ENCODE data around the gene CANT1.

The CANT1 gene

GRCh38 chr17:79003661-79004411, 5.7 kb downstream of the CANT1 start:
- Mint-ChIP-seq H3K27me3 (ENCODE audit: low read depth, poor library complexity) (no peaks in the 10 kb centered on the region), H3K27ac (no peak overlapping the region), H3K4me3 (no peak overlapping the region), H3K4me1 (peaks cover 47% of the 10 kb centered on the region), H3K36me3 (ENCODE audit: low read depth) (peaks cover 14% of the 10 kb centered on the region), H3K9me3 (no peaks in the 10 kb centered on the region)
- TF ChIP-seq CTCF (IDR thresholded peaks at IDR 0.05) = no peak
- DNase-seq = no peak

GRCh38 chr17:79002796-79003593, 6.6 kb downstream of the CANT1 start:
- H3K27me3 Mint-ChIP-seq (ENCODE audit: low read depth, poor library complexity) = no peaks in the 10 kb centered on the region
- peak overlapping the region; percentile 79 for H3K27ac Mint-ChIP-seq
- no peaks in the 10 kb centered on the region for H3K9me3 Mint-ChIP-seq
- H3K4me3 Mint-ChIP-seq = no peak overlapping the region
- H3K36me3 Mint-ChIP-seq (ENCODE audit: low read depth) = peaks cover 16% of the 10 kb centered on the region
- TF ChIP-seq CTCF (IDR thresholded peaks at IDR 0.05) = no peak
- DNase-seq = no peak
- peaks cover 40% of the 10 kb centered on the region for H3K4me1 Mint-ChIP-seq

- no peak for DNase-seq
- Mint-ChIP-seq H3K27ac (peak overlapping the region; percentile 79), H3K27me3 (ENCODE audit: low read depth, poor library complexity) (no peaks in the 10 kb centered on the region), H3K4me1 (peaks cover 39% of the 10 kb centered on the region), H3K36me3 (ENCODE audit: low read depth) (peaks cover 21% of the 10 kb centered on the region), H3K9me3 (no peaks in the 10 kb centered on the region), H3K4me3 (no peak overlapping the region)
- no peak for TF ChIP-seq CTCF (IDR thresholded peaks at IDR 0.05)
These were observed 7.3 kb downstream of the CANT1 start for GRCh38 chr17:79002291-79002690.

- Mint-ChIP-seq H3K27ac (peak overlapping the region; percentile 68), H3K4me1 (peaks cover 40% of the 10 kb centered on the region), H3K36me3 (ENCODE audit: low read depth) (peaks cover 24% of the 10 kb centered on the region), H3K4me3 (no peak overlapping the region), H3K27me3 (ENCODE audit: low read depth, poor library complexity) (no peaks in the 10 kb centered on the region), H3K9me3 (no peaks in the 10 kb centered on the region)
- DNase-seq = no peak
- TF ChIP-seq CTCF (IDR thresholded peaks at IDR 0.05) = no peak
These were observed 8.2 kb downstream of the CANT1 start for GRCh38 chr17:79001190-79002020.

- Mint-ChIP-seq H3K27ac (peak overlapping the region; percentile 81), H3K9me3 (no peaks in the 10 kb centered on the region), H3K4me3 (no peak overlapping the region), H3K36me3 (ENCODE audit: low read depth) (peaks cover 29% of the 10 kb centered on the region), H3K4me1 (peaks cover 32% of the 10 kb centered on the region), H3K27me3 (ENCODE audit: low read depth, poor library complexity) (no peaks in the 10 kb centered on the region)
- no peak for TF ChIP-seq CTCF (IDR thresholded peaks at IDR 0.05)
- DNase-seq = no peak
These were observed 9.0 kb downstream of the CANT1 start for GRCh38 chr17:79000396-79001189.

Data from nephron progenitor cell (in vitro differentiated cells).